ENCODE results near the gene ADAM12.

ADAM12 gene

DNA sequence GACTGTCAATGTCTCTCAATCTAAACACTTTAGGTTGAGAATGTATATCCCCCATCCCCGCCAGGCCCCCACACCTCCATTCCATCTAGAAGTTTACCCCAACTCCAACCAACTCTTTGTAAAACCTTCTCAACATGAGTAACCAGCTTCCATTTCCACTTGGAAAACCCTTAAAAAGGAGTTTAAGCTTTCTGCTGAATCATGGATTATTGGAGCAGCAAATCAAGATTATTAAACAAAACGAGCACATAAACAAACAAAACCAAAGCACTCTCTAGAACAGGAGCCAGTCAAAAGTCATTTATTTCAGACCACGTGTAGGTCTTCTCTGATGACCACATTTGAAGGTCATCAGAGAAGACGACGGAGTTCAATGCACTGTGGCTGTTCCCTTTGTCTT, 278.4 kb downstream of the ADAM12 start:
- H3K4me3 ChIP-seq (ENCODE audit: low read length), result no peak overlapping the region
- no peak overlapping the region for H3K4me2 ChIP-seq (ENCODE audit: low read length)
- no peaks in the 10 kb centered on the region for H3F3A ChIP-seq (ENCODE audit: control insufficient read depth, insufficient read depth)
- no peaks in the 10 kb centered on the region for H3K9me3 ChIP-seq (ENCODE audit: control insufficient read depth, insufficient read depth, low read length)
- no peaks in the 10 kb centered on the region for H3K27me3 ChIP-seq (ENCODE audit: control insufficient read depth, low read length)
- H3K9me2 ChIP-seq (replicated peaks; ENCODE audit: control insufficient read depth, low read length), result no peaks in the 10 kb centered on the region
- TF ChIP-seq EZH2phosphoT487 (IDR thresholded peaks at IDR 0.05; ENCODE audit: borderline replicate concordance, low read length), result no peak
- TF ChIP-seq, protein P1, sequence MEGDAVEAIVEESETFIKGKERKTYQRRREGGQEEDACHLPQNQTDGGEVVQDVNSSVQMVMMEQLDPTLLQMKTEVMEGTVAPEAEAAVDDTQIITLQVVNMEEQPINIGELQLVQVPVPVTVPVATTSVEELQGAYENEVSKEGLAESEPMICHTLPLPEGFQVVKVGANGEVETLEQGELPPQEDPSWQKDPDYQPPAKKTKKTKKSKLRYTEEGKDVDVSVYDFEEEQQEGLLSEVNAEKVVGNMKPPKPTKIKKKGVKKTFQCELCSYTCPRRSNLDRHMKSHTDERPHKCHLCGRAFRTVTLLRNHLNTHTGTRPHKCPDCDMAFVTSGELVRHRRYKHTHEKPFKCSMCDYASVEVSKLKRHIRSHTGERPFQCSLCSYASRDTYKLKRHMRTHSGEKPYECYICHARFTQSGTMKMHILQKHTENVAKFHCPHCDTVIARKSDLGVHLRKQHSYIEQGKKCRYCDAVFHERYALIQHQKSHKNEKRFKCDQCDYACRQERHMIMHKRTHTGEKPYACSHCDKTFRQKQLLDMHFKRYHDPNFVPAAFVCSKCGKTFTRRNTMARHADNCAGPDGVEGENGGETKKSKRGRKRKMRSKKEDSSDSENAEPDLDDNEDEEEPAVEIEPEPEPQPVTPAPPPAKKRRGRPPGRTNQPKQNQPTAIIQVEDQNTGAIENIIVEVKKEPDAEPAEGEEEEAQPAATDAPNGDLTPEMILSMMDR (IDR thresholded peaks at IDR 0.05; ENCODE audit: low read depth, low read length, poor library complexity, severe bottlenecking), result no peak
- no peaks in the 10 kb centered on the region for H4K20me1 ChIP-seq (ENCODE audit: control insufficient read depth, insufficient read depth, low read depth, low read length)
- H3K4me1 ChIP-seq (ENCODE audit: control insufficient read depth, low read length), result no peaks in the 10 kb centered on the region
- H3K79me2 ChIP-seq (ENCODE audit: control insufficient read depth, low read length), result no peaks in the 10 kb centered on the region
- no peaks in the 10 kb centered on the region for H3K36me3 ChIP-seq (ENCODE audit: control insufficient read depth, low read length)
- H3K27ac ChIP-seq (ENCODE audit: low read depth, low read length), result no peak overlapping the region

DNA sequence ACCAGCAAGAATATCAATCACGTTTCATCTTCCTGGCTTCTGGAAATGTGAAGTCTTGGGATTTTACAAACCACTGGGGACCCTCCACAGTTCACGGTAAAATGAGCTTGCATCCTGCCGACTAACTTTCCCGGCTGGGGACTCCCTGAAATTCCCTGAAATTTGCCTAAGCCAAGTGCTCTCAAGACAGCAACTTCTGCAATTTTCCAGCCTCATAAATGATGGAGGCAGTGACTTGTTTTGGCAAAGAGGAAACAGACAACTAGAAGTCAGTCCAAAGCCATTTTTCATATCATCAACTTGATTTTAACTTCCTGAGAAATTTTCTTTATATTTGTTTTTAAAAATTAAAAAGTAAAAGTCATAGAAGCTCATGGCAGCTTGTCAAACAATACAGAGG, 279.6 kb downstream of the ADAM12 start:
- Histone ChIP-seq H3K9me2 (replicated peaks; ENCODE audit: control insufficient read depth, low read length) (no peaks in the 10 kb centered on the region), H3K36me3 (ENCODE audit: control insufficient read depth, low read length) (no peaks in the 10 kb centered on the region), H3K4me1 (ENCODE audit: control insufficient read depth, low read length) (no peaks in the 10 kb centered on the region), H3K9me3 (ENCODE audit: control insufficient read depth, insufficient read depth, low read length) (no peaks in the 10 kb centered on the region), H3K4me2 (ENCODE audit: low read length) (no peak overlapping the region), H3K4me3 (ENCODE audit: low read length) (no peak overlapping the region), H3K27ac (ENCODE audit: low read depth, low read length) (no peak overlapping the region), H3K79me2 (ENCODE audit: control insufficient read depth, low read length) (no peaks in the 10 kb centered on the region), H3K27me3 (ENCODE audit: control insufficient read depth, low read length) (no peaks in the 10 kb centered on the region), H4K20me1 (ENCODE audit: control insufficient read depth, insufficient read depth, low read depth, low read length) (no peaks in the 10 kb centered on the region), H3F3A (ENCODE audit: control insufficient read depth, insufficient read depth) (no peaks in the 10 kb centered on the region)
- TF ChIP-seq, protein P1 (IDR thresholded peaks at IDR 0.05; ENCODE audit: low read depth, low read length, poor library complexity, severe bottlenecking), result no peak
- no peak for TF ChIP-seq EZH2phosphoT487 (IDR thresholded peaks at IDR 0.05; ENCODE audit: borderline replicate concordance, low read length)

DNA sequence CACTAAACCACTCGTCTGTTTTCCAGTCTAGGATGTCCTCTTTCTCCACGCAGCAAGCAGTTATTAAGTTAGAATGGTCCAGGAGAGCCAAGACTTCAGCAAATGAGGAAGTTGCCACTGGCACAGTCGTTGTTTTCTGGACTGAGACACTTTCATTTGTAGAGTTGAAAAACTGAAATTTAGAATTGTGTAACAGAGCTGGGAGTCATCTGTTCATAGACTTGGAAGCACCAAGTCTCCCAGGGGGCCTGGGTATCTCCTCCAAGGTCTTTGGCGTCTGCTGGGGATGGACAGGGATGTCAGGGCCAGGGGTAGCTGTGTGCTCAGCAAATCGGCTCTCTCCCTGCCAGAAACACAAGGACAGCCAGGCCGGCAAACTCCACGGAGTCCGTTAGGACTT, 283.5 kb downstream of the ADAM12 start:
- no peaks in the 10 kb centered on the region for H3F3A ChIP-seq (ENCODE audit: control insufficient read depth, insufficient read depth)
- no peaks in the 10 kb centered on the region for H3K4me1 ChIP-seq (ENCODE audit: control insufficient read depth, low read length)
- H3K9me2 ChIP-seq (replicated peaks; ENCODE audit: control insufficient read depth, low read length), result no peaks in the 10 kb centered on the region
- no peaks in the 10 kb centered on the region for H3K27me3 ChIP-seq (ENCODE audit: control insufficient read depth, low read length)
- TF ChIP-seq, protein P1 (IDR thresholded peaks at IDR 0.05; ENCODE audit: low read depth, low read length, poor library complexity, severe bottlenecking), result no peak
- no peak for TF ChIP-seq EZH2phosphoT487 (IDR thresholded peaks at IDR 0.05; ENCODE audit: borderline replicate concordance, low read length)
- H3K36me3 ChIP-seq (ENCODE audit: control insufficient read depth, low read length), result no peaks in the 10 kb centered on the region
- no peaks in the 10 kb centered on the region for H4K20me1 ChIP-seq (ENCODE audit: control insufficient read depth, insufficient read depth, low read depth, low read length)
- no peak overlapping the region for H3K4me3 ChIP-seq (ENCODE audit: low read length)
- no peaks in the 10 kb centered on the region for H3K9me3 ChIP-seq (ENCODE audit: control insufficient read depth, insufficient read depth, low read length)
- H3K79me2 ChIP-seq (ENCODE audit: control insufficient read depth, low read length), result no peaks in the 10 kb centered on the region
- no peak overlapping the region for H3K4me2 ChIP-seq (ENCODE audit: low read length)
- H3K27ac ChIP-seq (ENCODE audit: low read depth, low read length), result no peak overlapping the region

DNA sequence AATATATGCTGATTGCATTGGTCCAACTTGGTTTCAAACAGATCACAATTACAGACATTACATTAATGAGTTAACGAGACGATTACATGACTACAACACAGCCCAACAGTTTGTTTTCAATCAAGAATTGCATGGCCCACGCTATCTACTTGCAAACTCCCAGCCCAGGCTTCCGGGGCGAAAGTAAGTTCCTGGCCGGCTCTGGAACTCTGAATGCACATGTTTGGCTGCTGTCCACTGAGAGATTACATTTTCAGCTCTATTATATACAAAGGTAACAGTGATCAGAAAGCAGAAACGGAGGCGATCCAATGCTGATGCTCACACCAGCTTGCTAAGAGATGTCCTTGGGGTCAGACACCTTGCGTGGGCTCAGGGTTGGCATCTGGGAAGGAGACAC, 285.6 kb downstream of the ADAM12 start:
- Histone ChIP-seq H3K27me3 (ENCODE audit: control insufficient read depth, low read length) (no peaks in the 10 kb centered on the region), H3K4me3 (ENCODE audit: low read length) (no peak overlapping the region), H3K9me2 (replicated peaks; ENCODE audit: control insufficient read depth, low read length) (no peaks in the 10 kb centered on the region), H3K27ac (ENCODE audit: low read depth, low read length) (no peak overlapping the region), H3F3A (ENCODE audit: control insufficient read depth, insufficient read depth) (no peaks in the 10 kb centered on the region), H3K4me1 (ENCODE audit: control insufficient read depth, low read length) (no peaks in the 10 kb centered on the region), H3K4me2 (ENCODE audit: low read length) (no peak overlapping the region), H3K79me2 (ENCODE audit: control insufficient read depth, low read length) (no peaks in the 10 kb centered on the region), H3K9me3 (ENCODE audit: control insufficient read depth, insufficient read depth, low read length) (no peaks in the 10 kb centered on the region), H4K20me1 (ENCODE audit: control insufficient read depth, insufficient read depth, low read depth, low read length) (no peaks in the 10 kb centered on the region), H3K36me3 (ENCODE audit: control insufficient read depth, low read length) (no peaks in the 10 kb centered on the region)
- TF ChIP-seq EZH2phosphoT487 (IDR thresholded peaks at IDR 0.05; ENCODE audit: borderline replicate concordance, low read length), result no peak
- TF ChIP-seq, protein P1 (IDR thresholded peaks at IDR 0.05; ENCODE audit: low read depth, low read length, poor library complexity, severe bottlenecking), result no peak

All from DOHH2 (cell line).